ENCODE data around the gene ARR3.
"Not testable (repeated sequence)": the region's sequence is repeated elsewhere in the genome, so short reads cannot be mapped to it uniquely, and the experiment has no call there.

The ARR3 gene

GRCh38 chrX:70268034-70268433 is at the start of gene ARR3:
TSS of gene ARR3 (plus strand) at chrX:70268334. CDS start at chrX:70269386, 1,052 bp downstream.
- DNase-seq (ENCODE audit: low spot score): no peak

DNA sequence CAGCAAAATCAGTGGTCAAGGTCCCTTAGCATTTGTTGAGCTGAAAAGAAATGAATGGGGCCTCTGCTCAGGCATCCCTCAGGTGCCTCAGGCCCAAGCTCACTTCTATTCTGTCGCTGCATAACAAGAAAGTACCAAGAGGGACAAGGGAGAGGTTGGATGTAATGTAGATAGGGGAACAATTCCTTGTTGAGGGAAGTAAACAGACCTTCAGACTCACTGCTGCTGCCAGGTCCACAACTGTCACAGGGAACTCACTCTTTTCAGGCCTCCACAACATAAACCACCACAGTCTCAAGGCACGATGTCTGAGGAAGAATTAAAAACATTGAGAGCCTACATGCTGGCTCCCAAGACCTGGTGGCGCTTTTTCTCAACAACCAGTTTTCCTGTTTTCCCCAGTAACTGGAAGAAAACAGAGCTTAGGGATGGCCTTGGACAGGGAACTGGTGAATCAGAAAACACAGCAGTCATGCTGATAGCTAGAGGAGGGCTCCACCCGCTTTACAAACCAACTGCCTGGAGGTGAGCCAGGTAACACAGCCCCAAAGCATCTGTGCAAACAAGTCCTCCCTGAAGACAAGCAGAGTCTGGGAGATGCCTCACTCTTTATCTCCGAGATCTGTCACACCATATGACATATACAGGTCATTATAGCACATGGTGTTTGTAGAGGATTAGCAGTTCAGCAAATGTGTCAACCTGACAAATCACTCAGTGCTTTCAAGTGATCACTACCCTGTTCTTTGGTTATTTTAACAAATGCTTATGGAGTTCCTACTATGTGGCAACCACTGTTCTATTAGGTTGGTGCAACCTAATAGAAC is 48.0 kb upstream of the ARR3 start:
- DNase-seq (ENCODE audit: low spot score): peak; percentile 7

GRCh38 chrX:70226048-70226447 is 42.1 kb upstream of the ARR3 start:
- DNase-seq (ENCODE audit: low spot score): no peak

DNA sequence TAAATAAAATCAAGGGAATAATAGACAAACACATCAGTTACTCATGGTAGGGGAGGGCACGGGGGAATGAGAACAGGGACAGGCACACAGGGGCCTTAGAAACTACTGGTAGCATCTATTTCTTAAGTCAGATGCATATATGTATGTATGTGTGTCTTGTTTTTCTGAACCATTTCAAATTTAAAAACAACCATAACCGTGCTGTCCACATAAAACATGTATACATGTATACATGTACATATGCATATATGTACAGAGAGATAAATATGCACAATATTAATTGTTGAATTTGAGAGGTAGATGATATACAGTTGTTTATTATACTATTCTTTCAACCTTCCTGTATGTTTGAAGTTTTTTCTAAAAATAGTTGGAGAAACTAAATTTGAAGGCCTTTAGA is 41.4 kb upstream of the ARR3 start:
- DNase-seq (ENCODE audit: low spot score): no peak

DNA sequence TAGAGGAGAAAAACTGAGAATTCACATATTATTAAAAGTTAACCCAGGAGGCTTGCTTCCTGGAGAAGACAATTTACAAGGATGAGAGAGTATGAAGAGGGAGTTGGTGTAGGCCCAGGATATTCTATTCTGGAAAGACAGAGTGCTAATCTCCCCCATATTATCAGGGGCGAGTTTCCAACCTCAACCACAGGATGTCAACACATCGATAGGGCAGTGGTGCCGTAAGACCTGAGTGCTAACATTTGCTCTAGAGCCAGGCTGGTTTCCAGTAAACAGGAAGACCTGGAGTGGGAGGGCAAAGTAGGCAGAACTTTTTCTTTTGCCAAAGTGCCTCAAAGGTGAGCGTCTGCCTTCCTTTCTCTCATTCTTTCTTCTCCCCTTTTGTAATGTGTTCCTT is 36.5 kb upstream of the ARR3 start:
- DNase-seq (ENCODE audit: low spot score): no peak

- DNase-seq (ENCODE audit: low spot score): no peak
These were observed 33.8 kb upstream of the ARR3 start, which contains the start of gene AWAT1 for GRCh38 chrX:70234355-70234754. TSS of gene AWAT1 (plus strand) at chrX:70234655. CDS start at chrX:70234696, 41 bp downstream.

DNA sequence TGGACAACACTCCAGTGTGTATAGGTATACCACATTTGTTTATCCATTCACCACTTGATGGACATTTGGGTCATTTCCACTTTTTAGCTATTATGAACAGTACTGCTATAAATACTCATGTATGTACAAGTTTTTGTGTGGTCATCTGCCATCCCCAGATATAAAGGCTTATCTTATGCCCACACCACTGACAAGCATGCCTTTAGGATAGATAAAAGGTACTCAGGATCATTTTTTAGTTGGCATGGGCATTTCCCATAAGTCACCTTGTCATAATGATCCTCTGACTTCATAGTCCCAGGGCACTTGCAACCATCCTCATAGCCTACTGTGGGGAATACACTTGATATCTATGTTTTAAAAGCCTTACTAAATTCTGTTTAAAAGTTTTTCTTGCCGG is 27.4 kb upstream of the ARR3 start:
- no peak for DNase-seq (ENCODE audit: low spot score)

DNA sequence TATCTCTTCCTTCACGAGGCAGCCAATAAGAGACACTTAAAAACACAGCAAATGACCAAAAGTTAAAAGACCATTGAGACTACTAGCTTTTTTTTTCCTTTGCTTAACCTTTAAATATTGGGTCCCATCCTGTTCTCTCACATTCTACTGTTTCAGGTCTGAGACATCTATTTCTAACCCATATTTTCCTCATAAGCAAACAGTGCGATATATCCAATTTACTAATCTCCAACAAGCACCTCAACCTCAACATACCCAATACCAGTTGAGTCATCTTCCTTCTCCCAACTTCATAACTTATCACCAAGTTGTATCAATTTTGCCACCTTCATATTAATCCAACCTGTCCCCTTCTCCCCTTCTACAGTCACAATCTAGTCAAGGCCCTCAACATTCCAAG is 26.6 kb upstream of the ARR3 start:
- DNase-seq (ENCODE audit: low spot score): no peak

- not testable (repeated sequence) for DNase-seq (ENCODE audit: low spot score)
These were observed 24.5 kb upstream of the ARR3 start for GRCh38 chrX:70243601-70244000.

- DNase-seq (ENCODE audit: low spot score): no peak
These were observed 23.3 kb upstream of the ARR3 start for GRCh38 chrX:70244881-70245280.

DNA sequence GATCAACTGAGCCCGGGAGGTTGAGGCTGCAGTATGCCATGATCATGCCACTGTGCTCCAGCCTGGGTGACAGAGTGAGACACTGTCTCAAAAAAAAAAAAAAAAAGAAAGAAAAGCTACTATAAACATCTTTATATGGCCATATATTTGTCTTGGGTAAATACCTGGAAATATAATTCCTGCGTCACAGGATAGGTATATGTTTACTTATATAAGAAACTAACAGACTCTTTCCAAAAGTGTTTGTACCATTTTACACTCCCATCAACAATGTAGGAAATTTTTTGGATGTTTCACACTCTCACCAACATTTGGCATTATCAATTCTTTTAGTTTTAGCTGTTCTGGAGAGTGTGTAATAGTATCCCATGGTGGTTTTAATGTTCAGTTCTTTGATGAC is 20.9 kb upstream of the ARR3 start:
- DNase-seq (ENCODE audit: low spot score): no peak

- no peak for DNase-seq (ENCODE audit: low spot score)
These were observed 15.6 kb upstream of the ARR3 start for GRCh38 chrX:70252491-70252890.

GRCh38 chrX:70253377-70254062 is 14.6 kb upstream of the ARR3 start:
- DNase-seq (ENCODE audit: low spot score): no peak

GRCh38 chrX:70254063-70254400 is 14.1 kb upstream of the ARR3 start:
- DNase-seq (ENCODE audit: low spot score): no peak

GRCh38 chrX:70254909-70255308 is 13.2 kb upstream of the ARR3 start:
- DNase-seq (ENCODE audit: low spot score): no peak

DNA sequence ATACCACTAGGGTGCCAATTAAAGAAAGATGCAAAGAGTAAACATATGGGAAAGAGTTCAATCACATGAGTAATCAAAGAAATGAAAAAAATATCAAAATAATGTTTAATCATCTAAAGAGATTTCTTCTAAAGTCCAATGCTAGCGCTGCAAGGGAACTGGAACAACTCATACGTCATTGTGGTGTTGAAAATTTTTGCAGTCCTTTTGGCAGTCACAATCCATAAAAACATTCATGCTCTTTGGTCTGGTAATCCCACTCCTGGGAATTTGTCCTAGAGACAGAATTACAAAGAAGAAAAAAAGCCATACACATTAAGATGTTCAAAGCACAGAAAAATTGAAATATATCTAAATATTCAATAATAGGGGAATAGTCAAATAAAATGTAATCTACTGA is 12.7 kb upstream of the ARR3 start:
- DNase-seq (ENCODE audit: low spot score): no peak

DNA sequence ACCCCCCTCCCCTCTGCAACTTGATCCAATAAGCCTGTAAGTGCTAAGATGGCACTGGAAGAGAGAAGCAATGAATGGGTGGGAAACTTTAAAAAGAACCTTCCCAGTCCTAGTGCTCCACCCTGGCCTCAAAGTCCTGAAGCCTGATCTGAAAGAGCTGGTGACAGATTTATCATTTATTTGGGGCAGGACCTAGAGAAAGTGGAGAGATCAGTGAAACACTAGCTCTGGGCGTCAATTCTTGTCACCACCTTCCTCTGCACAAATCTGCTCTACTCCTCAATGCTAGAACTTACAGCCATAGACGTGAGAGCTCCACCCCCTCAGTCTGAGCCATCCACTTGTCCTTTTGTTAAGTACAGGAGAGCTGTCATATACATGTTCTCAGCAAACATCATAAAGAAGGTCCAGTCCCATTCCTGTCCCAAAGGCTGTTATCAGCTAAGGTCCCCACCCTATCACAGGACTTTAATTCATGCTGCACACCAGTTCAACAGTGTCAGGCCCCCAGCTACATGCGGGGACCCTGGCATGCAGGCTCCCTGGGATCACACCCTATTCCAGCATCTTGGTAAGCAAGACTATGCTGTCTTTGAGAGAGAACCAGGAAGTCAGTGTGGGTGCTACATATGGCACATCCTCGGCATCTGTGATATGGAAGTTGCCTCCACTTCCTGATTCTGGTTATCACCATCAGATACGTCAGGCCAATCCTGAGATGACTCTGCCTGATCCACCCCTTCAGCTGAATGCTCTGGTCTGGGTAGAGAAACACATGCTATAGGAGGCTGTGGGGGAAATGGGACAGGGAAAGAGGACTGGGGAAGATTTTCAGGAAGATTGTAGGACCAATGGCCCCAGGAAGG is 10.5 kb upstream of the ARR3 start:
- DNase-seq (ENCODE audit: low spot score): no peak

DNA sequence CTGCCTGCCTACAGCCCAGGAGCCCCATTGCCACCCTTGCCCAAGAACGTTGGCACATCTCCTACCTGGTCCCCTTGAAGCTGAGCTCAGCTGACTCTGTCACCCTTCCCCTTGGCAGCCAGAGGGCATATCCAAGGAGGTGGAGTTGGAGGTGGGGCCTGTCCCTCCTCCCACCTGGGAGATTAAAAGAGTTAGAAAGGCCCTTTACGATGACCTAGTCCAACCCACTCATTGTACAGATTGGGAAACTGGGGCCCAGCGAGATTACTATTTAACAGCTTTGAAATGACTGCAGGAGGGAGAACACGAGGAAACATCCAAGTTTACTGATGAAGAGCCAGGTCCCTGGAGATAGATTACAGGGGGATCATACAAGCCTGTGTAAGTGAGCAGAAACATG is 8.0 kb upstream of the ARR3 start, which contains the start of gene P2RY4:
Gene P2RY4, minus strand, starts transcription at position 101 of the 400 bp plus-strand sequence. CDS start 580 bp downstream, outside the sequence.
- DNase-seq (ENCODE audit: low spot score): no peak

DNA sequence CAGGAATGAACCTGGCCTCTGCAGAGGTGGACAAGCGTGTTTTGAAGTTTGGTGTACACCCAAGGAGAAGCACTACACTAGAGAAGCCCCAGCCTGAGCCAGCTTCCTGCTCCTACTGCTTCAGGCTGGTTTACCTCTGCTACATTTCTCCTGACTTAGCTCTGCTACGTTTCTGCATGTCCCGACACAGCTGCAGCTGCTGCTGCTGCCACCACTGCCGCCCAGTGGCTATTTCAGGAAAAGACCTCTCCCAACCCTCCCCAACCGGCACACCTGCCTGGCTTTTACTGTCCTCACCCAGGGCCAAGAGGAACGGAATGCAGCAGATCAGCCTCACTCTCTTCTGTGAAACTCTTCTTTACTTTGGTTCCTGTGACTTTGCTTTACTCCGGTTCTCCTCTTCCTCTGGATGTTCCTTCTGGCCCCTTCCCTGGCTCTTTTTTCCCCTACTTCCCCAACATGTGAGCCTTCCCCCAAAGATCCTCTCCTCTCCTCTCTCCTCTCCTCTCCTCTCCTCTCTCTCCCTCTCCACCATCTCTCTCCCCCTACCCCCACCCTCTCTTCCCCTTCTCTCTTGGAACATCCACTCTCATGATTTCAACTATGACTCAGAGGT is 5.1 kb upstream of the ARR3 start:
- peak; percentile 63 for DNase-seq (ENCODE audit: low spot score)

- no peak for DNase-seq (ENCODE audit: low spot score)
These were observed 3.4 kb upstream of the ARR3 start for GRCh38 chrX:70264784-70265183.

- DNase-seq (ENCODE audit: low spot score): not testable (repeated sequence)
These were observed 5.9 kb downstream of the ARR3 start for GRCh38 chrX:70274029-70274428.

- no peak for DNase-seq (ENCODE audit: low spot score)
These were observed 10.9 kb downstream of the ARR3 start for GRCh38 chrX:70279081-70279480.

Data from iPS-NIHi11 (cell line).